ENCODE measurements around the gene GPR146.

Gene GPR146

DNA sequence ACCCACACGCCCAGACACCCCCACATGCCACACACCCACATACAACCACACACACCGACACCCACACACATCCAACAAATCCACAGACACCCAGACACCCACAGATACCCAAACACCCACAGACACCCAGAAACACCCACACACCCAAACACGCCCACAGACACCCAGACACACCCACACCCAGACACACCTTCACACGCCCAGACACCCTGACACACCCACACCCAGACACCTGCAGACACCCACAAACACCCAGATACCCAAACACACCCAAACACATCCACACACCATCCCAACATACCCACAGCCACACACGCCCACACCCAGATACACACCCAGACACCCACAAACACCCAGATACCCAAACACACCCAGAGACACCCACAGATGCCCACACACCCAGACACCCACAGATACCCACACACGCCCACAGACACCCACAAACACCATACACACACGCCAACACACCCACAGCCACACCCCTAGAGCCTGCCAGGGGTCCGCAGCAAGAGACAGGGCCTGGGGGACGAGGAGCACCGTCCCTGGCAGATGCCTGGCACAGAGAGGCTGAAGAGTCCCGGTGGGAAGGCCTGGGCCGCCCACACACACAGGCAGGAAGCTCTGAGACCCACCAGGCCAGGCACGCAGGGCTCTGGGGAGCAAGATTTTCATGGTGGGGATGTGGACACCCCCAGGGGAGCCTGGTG is 32.9 kb upstream of the GPR146 start:
- no peak for DNase-seq (ENCODE audit: low spot score)

DNA sequence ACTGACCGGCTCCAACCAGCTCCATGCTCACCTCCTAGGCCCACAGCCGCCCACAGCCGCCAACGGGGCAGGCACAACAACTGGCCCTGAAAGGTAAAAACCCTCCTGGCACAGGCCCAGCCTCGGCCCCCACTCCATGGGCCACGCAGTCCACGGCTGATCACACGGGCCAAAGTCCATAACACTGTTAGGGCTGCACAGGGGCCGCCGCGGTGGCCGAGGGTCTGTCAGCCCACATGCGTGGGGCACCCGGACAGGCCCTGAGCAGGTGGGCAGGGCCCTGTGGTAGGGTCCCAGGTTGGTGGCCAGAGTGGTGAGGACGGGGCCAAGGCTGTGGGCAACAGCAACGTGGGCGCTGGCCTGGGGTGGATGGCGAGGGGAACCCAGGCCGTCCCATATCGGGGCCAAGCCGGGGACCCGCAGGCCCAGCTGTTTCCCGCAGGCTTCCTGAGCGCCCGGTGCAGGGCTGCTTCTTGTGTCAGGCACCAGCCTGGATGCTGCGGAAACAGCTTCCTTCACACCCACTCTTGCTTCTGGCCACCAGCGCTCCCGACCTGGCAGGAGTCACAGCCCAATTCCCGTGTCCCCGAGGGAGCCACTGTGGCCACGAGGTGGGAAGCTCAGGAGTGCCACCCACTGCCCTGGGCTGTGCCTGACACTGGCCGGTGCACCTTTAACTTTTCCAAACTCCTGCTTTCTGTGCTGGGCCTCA is 32.2 kb upstream of the GPR146 start:
- DNase-seq (ENCODE audit: low spot score), result no peak

DNA sequence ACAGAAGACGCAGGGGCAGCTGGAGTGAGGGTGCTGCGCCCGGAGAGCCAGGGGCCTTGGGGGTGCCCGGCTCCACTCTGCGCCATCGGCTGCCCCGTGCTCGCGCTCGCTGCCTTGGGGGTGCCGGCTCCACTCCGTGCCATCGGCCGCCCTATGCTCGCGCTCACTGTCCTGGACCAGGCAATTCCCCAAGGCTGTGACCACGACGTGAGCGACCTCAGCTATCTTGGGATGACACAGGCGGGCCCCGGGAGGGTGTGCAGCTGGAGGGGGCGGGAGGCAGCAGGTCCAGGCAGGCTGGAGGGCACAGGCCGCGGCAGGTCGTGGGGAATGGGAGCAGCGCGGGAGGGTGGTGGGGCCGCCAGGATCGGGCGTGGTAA is 31.6 kb upstream of the GPR146 start:
- DNase-seq (ENCODE audit: low spot score), result no peak

GRCh38 chr7:1013581-1013980 is 30.8 kb upstream of the GPR146 start:
- no peak for DNase-seq (ENCODE audit: low spot score)

GRCh38 chr7:1014681-1015080 is 29.7 kb upstream of the GPR146 start:
- no peak for DNase-seq (ENCODE audit: low spot score)

DNA sequence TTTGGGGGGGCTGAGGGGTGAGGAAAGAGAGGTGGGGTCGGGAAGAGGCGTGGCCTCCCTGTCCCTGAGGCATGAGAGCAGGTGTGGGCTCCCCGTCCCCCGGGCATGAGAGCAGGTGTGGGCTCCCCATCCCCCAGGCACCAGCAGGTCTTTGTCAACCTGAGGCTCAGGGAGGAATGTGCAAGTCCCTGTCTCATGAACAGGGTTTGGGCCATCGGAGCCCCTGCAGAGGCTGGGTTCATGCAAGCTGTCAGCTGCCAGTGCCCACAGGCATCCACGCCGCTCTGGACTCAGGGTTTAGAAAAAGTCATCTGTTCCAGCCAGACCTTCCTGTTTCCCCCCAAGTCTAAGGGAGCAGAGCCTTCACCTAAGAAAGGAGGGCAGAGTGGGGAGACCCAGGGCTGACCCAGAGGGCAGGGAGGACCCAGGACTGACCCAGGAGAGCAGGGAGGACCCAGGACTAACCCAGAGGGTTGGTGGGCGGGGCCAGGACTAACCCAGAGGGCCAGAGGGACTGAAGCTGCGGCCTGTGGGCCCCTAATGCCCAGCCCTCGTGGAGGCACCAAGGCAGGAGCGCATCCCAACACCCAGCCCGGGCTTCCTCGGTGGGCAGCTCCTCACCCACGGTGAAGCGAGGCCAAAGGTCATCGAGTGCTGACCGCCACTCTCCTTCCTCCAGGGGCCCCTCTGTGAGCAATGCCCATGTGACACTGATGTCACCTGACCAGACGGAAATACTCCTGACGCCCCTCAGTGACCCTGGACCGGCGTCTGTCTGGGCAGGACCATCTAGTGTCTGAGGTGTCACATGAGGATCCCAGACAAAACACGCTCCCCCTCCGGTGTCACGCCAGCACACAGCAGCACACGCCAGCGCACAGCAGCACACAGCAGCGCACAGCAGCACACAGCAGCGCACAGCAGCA is 28.9 kb upstream of the GPR146 start:
- DNase-seq (ENCODE audit: low spot score), result no peak

DNA sequence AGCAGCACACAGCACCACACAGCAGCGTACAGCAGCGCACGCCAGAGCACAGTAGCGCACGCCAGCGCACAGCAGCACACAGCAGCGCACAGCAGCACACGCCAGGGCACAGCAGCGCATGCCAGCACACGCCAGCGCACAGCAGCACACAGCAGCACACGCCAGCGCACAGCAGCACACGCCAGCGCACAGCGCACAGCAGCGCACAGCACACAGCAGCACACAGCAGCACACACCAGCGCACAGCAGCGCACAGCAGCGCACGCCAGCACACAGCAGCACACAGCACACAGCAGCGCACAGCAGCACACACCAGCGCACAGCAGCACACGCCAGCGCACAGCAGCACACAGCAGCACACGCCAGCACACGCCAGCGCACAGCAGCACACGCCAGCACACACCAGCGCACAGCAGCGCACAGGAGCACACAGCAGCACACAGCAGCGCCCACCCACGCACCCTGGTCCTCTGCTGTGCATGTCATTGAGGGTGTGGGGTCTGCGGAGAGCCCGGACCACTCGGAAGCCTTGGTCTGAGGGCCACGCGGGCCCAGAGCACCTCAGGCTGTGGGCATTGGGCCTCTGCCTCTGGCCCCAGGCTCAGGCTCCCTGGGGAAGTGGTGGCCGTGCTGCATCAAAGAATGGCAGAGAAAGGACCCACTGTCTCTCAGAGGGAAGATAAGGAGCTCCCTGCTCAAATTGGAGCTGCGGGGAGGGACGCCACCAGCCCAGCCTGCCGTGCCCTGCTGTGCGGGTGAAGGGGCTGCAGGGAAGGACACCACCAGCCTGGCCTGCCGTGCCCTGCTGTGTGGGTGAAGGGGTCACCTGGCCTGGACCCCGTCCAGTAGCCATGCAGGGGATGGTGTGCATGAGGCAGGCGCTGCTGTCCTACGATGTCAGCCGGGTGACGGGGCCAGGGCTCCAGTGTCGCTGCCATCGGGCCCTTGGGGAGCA is 27.5 kb upstream of the GPR146 start:
- no peak for DNase-seq (ENCODE audit: low spot score)

- no peak for DNase-seq (ENCODE audit: low spot score)
Measured at GRCh38 chr7:1017586-1018333, 26.6 kb upstream of the GPR146 start.

DNA sequence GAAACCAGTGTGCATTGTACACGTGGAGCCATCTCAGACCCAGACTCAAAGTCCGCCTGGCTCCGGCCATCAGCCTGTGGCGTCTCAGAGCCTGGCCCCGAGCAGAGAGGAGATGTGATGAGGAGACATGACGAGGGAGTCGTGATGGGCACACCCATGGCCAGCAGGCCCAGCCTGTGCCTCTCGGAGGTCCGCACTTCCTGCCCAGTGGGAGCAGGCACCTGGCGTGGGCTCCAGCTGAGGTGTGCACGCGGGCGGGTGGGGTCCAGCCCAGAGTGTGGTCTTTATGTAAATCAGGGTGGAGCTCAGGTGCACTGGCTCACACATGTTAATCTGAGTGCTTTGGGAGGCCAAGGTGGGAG is 26.0 kb upstream of the GPR146 start:
- no peak for DNase-seq (ENCODE audit: low spot score)

GRCh38 chr7:1019255-1019785 is 25.0 kb upstream of the GPR146 start:
- DNase-seq (ENCODE audit: low spot score), result no peak

DNA sequence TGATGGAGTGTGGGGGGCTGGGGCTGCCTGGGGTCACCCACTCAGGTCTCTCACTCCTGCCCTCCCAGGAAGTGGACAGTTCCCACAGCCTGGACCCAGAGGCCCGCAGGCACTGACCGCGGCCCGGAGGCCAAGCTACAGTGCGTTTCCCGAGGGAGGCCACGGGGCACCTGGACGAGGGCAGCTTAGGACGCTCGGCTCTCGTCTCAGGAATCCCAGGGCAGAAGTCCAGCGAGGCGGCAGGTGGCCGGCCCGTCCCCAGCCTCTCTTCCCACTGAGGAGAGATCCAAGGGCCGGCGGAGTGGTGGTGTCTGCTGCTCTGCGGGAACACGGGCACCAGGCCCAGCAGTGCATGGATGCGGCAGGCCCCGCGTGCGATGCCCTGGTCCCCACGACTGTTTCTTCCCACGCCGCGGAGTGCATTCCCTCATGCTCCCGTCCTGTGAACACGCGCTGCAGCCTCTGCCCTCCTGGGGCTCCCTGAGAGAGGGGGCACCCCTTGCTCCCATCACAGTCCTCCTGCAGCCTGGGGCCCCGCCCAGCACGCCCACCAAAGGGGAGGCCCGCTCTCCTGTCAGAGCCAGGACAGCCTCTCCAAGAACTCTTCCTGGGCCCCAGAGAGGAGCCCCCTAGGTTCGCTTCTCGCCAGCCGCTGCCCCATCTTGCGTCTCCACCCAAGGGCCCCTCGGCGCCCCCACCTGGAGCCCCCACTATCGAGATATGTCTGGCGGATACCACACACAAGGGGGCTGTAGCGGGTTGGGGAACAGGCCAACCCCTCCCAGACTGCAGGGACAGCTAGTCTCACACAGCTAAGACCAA is 24.3 kb upstream of the GPR146 start:
- no peak for DNase-seq (ENCODE audit: low spot score)

GRCh38 chr7:1020849-1021251 is 23.5 kb upstream of the GPR146 start:
- no peak for DNase-seq (ENCODE audit: low spot score)

GRCh38 chr7:1021366-1021765 is 23.0 kb upstream of the GPR146 start:
- no peak for DNase-seq (ENCODE audit: low spot score)

DNA sequence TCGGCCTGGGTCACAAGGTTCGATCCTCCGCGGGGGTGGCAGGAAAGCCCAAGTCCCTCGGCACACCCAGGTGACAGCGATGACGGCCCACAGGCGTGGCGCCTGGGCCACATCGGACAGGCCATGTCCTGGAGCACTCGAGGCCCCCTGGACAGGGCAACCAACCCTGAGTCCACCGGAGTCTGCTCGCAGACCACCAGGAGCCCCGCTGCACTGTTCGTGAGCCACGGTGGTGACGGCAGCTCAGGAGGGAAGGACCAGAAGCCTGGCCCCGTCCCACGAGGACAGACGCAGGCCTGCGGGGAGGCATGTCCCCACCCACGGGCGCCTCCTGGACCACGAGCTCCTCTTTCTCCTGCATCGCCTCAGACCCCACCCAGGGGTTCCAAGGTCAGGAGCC is 22.4 kb upstream of the GPR146 start:
- DNase-seq (ENCODE audit: low spot score), result no peak

GRCh38 chr7:1022356-1022755 is 22.0 kb upstream of the GPR146 start:
- no peak for DNase-seq (ENCODE audit: low spot score)

DNA sequence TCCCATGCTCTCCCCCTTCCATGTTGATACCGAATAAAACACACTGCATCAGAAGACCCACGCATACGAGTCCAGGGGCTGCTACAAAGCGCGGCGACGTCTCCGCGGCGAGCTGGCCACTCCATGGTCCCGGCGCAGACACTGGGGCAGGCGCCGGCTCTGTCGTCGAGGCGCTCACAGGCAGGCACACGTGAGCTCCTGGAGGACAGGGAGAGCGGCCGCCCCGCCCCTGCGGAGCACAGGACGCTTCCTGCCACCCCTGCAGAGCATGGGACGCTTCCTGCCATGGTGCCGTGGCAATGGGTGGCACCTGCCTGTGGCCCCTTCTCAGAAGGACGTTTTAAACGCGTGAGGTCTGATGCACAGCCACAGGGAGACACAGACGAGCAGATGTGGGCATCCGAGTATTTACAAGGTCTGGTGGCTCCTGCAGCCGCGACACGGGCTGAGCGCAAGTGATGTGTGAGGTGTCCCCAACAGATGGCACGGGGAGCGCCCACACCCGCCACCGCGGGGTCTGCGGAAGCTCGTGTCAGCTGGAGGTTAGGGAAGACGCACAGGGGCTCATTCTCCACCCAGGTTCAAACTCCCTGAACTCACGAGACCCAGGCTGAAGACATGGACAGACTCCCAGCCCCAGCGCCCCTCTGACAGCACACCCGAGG is 21.4 kb upstream of the GPR146 start:
- no peak for DNase-seq (ENCODE audit: low spot score)

DNA sequence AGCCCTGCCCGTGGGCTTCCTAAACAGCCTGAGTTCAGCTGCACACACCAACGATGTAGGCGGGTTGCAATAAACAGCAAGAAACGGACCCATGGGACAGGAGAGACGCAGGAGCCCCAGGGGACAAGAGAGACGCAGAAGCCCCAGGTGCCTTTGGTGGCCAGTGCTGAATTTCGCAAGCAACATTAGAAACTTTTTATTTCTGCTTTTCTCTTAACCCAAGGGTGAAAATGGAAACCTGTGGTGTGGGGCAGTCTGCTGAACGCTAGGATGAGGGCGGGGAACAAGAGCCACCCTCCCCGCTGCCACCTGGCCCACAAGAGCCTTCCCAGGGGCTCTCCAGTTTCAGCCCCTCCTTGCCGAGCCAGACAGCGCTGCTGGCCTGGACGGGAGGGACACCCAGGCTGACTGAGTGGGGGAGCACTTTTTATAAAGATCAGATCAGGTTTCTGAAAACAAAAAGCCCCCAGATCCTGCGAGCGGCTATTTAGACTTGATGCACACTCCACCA is 20.0 kb upstream of the GPR146 start:
- DNase-seq (ENCODE audit: low spot score), result no peak

GRCh38 chr7:1024876-1025742 is 19.2 kb upstream of the GPR146 start:
- DNase-seq (ENCODE audit: low spot score), result no peak
